GM12878 (cell line): ENCODE measurements around the gene NHSL1.

Experiments used
- ATF7 ChIP-seq: fragments of 450-650 bp; IDR thresholded peaks from 2 replicates; pipeline ENCODE4 v1.6.1; 2016; ENCODE audit warnings: low read depth, mild to moderate bottlenecking
- PAX5 ChIP-seq: IDR thresholded peaks from 2 replicates; pipeline ENCODE4 v1.6.1; 2011; ENCODE audit warnings: low read depth, low read length, borderline replicate concordance
- POLR2A ChIP-seq: IDR thresholded peaks from 2 replicates; pipeline ENCODE4 v1.6.1; 2011; ENCODE audit warnings: low read depth, mild to moderate bottlenecking, low read length
- POLR2AphosphoS5 ChIP-seq: IDR thresholded peaks from 2 replicates; pipeline ENCODE4 v1.6.1; 2011; ENCODE audit warnings: mild to moderate bottlenecking, low read length, inconsistent platforms

DNA sequence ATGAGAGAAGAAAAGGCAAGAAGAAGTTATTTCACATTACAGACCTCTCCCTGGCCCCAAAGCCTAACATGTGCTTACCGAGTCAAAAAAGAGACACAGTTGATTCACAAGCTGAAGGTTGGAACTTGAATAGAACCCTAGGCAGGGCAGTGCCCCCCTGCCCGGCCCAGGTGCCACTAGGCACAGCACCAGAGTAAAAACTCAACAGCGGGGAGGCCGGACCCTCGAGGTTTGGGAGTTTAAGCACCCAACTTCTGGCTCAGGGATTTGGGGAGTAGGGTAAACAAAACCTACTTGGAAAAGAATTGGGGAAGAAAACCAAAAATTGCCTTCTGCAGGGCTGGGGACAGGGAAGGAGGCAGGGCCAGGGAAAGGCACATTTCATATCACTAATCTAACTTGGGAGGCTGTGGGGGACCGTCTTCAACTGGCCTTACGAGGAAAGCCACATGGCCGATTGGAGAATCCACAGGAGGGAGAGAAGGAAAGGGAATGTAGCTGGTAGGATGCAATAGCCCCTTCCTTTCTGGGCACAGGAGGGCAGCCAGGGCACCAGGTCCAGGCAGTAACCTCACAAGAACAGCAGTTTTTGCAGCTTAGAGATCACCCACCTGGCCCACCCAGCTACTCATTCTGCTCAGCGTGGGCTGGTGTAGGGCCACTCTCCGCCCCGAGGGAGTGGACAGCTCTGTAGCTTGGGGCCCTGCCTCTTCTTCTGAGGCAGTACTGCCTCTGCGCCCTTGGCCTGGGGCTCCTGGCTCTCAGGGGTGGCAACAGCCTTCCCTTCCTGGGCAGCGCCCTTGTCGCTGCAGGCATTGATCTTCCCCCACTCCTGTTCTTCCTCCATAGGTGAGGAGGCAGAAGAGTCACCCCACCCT, 97.1 kb downstream of the NHSL1 start:
- TF ChIP-seq PAX5 (no peak), POLR2A (no peak), ATF7 (no peak), POLR2AphosphoS5 (no peak)
